Right renal pelvis (tissue), 4 donors: Measurements from ENCODE around the gene CTNND2. TPM values are rescaled to one million over a fixed set of nuclear protein-coding genes. Genes with fewer than 3 reads are reported as not detected.
"Not testable (repeated sequence)": the region's sequence is repeated elsewhere in the genome, so short reads cannot be mapped to it uniquely, and the experiment has no call there.

Source experiments
- DNase-seq, 4 donors: peaks; one replicate each; pipeline ENCODE4 v3.0.0-alpha.2; 2013; ENCODE audit warnings: low read depth in 4 of 4, low spot score in 3 of 4, missing footprints in 1 of 4
- polyA plus RNA-seq, 4 donors: library from polyadenylated mRNA; unstranded; fragments of 120-200 nt; gene quantifications; one replicate each; pipeline ENCODE4 v1.2.1, GENCODE V29; 2013; ENCODE audit not compliant: insufficient read length in 4 of 4

Gene CTNND2
- polyA plus RNA-seq, 4 donors, result 1.9 to 2.8 (median 2.5) TPM

DNA sequence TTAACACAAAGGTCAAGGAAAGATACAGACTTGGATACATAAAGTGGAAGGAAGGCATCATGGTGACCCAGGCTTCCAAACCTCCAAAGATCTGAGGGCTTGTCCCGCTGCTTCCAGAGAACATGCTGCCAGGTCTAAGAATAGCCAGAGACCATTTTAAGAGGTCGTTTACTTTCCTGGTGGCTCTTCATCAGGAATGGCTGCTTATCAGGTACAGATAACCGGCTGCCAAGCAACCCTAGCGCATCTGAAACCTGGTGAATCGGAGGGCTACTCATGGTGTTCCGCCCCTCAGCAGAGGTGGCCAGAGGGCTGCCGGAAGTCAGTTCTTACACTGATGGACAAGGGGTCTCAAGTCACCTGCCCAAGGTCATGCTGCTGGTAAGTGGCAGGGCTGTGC, 892.0 kb downstream of the CTNND2 start:
- DNase-seq, result no peak

DNA sequence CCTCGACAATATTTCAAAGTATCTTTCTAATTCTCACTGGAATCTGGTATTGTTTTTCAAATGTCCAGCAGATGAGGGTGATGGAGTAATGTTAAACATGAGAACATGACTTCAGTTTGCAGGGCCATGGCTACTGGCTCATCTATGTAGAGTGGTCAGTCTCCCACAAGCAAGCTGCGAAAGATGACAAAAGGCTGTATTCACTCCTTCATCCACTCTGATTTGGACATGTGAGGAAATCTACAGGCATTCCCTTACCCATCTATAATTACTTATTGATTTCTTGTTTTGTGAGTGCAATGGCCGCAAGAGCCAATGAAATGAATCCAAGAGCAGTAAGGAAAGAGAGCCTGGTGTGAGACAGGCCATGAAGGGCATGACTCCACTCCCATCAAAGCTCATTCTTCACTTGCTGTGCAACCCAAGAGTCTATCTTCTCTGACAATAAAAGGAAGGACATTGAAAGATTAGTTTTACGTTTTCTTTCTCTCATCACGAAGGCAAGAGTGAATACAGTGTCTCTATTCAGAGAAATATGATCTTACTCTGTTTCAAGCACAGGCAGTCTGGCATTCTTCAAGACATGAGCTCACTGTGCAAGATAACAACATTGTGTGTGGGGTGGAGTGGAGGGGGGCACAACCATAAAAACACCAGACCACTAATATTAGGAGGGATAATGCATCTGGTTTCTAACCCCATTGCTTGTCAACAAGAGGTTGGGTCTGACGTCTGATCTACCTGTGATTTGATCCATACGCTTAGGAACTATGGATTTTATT, 893.6 kb downstream of the CTNND2 start:
- DNase-seq, result no peak

DNA sequence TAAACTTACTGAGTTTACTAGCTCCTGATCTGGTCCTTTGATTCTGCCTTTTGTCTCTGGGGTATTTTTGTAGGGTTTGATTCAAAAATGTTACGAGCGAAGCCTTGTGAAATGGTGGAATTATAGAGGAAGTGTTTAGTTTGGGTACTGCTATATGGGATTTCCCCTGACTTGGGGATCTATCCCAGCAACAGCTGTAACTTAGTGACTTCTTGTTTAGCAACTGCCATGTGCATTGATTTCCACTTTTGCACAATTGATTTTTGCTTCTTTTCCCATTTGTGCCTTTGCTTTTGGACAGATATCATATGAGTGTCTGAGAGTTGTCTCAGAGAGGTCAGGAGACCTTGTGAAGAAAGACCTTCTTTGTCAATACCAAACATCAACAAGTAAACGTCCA, 894.7 kb downstream of the CTNND2 start:
- DNase-seq, result no peak

DNA sequence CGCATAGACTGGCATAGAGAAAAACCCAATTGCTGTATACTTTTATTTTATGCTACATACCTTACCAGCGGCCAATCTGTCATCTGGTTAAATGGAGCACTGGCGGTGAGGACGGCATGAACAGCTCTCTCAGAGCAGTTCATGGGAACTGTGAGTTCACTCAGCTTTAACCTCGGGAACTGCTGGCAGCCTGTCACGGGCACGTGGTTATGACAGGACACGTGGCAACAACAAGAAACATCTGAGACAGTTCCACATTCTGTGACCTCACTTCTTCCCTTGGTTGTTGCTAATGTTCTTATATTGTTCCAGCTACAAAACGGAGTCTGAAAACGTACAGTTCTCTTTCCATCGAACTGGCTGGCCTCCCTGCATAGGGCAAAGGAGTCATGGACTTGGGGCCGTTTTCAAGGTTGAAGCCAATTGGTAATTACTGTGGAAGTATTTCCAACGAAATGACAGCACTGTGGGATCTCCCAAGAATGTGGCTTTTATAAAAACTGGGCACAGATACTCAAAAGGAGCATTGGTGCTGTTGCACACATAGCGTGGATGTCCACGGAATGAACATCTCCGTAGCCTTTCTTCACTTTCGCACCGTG, 896.9 kb downstream of the CTNND2 start:
- DNase-seq, result no peak

DNA sequence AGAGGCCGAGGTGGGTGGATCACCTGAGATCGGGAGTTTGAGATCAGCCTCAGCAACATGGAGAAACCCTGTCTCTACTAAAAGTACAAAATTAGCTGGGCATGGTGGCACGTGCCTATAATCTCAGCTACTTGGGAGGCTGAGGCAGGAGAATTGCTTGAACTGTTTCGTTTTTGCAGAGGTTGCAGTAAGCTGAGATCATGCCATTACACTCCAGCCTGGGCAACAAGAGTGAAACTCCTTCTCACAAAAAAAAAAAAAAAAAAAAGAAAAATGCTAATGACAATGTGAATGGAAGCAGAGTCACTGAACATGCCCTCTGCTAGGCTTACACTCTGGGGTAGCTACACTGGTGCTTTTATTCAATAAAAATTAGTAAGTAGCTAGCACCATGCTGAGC, 899.7 kb downstream of the CTNND2 start:
- DNase-seq, result not testable (repeated sequence)

DNA sequence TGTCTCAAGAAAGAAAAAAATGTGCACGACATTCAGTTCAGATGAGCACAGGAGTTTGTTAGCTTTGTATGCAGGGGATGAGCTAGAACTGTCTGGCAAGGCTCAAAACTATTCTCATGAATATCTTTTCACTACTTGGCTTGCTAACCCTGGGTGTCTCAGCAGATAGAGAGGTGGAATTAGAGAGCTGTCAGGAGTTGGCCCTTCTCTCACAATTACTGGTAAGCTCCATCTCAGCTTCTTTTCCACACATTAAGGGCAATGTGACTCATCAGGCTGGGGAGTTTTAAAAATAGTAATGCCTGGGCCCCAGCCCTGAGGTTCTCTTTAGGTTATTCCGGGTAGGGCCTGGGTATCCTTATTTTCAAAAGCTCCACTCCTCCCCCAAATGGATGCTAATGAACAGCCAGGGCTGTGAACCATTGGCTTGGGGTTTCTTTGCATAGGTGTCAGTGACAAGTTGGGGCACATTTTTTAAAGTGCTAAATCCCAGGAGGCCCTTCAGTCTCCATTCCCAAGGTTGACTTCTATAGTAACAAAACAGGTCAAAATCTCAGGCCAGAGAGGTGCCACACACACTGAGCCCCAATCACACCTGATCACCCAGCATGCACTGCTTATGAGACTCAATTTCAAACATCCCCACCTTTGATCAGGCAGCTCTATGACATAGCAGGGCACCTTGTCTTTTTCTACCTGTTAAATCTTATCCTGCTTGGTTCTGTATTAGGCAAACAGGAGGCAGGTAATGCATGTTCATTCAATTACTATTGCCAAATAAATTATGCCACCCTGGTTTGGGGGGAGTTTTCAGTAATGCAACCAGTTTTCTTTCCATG, 903.5 kb downstream of the CTNND2 start:
- DNase-seq, result no peak

DNA sequence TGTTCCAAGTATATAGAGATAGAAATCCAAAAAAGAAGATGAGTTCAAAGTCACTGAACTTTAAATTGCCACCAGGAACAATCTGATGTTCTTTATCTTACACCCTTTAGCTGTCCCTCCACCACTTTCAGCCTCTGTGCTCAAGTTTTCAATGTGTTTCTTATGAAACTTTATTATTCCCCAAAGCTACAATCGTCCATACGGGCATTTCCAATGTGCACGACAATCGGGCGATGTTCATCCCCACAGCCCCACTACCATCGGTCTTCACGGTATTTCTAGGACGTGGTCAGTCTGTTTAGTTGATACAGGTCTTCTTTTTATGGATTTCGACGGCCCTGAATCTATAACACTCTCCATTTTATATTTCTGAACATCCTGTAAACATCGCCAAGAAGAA, 904.5 kb downstream of the CTNND2 start:
- DNase-seq, result no peak

DNA sequence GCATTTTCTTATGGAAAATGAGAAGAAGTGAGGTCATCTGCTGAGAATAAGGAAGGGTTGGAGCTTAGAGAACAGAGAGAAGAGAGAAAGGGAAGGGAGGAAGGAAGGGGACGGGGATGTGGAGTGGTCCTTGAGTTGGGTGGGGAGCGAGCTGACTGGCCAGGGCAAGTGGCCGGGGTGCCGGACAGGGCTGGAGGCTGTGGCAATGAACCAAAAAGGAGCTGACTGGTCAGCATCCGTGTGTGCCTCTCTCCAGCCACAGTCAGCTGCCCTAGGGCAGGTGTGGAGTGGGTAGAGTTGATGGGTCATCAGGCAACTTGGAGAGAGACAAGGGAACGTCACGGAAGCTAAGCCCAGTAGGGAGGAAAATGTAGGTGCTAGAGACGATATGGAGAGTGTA, 908.4 kb downstream of the CTNND2 start:
- no peak for DNase-seq

DNA sequence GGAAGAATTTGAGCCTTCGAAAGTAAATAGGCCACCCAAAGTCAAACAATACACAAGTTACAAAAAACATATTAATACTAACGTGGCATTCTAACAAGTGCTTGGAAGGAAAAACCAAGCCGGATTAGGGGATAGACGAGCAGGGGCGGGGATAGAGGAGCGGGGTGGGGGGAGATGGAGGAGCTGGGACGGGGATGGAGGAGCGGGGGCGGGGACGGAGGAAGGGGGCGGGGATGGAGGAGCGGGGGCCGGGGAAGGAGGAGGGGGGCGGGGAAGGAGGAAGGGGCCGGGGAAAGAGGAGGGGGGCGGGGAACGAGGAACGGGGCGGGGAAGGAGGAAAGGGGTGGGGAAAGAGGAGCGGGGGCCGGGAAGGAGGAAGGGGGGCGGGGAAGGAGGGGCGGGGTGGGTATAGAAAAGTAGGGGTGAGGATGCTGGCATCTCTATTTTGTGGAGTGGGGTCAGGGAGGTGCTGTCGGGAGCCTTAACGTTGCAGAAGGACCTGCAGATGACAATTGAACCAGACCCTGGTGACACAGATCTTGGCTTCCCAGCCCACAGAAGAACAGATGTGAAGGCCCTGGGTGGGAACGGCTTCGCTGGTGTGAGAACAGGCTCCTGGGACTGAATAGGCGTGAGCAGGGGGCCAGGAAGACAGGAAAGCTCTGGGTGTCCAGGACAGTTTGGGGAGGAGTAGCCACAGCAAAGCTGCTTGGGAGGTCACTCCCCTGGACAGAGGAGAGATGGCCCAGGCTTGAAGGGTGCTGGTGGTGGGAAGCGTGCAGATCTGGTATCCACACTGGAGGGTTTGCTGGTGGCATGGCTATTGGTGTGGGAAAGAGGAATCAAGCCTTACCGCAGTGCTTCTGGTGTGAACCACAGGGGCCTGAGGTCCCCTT, 909.9 kb downstream of the CTNND2 start:
- DNase-seq, result no peak

DNA sequence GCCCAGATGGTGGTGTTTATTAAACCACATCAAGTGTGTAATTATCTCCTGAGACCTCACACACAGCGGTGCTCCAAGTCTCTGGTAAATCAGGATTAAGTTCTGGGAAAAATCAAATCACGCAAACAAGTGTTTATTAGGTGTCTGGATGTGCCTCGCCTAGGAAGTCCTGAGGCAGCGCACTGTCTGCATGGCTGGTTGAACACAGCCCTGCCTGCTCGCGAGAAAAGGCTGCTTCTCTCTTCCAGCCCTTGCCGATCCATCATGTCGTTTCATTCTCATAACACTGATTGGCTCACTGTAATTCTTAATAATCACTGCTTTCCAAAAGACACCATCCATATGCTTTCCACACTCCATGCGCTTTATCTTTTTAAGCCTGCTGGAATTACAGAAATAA, 913.6 kb downstream of the CTNND2 start:
- DNase-seq, result no peak

DNA sequence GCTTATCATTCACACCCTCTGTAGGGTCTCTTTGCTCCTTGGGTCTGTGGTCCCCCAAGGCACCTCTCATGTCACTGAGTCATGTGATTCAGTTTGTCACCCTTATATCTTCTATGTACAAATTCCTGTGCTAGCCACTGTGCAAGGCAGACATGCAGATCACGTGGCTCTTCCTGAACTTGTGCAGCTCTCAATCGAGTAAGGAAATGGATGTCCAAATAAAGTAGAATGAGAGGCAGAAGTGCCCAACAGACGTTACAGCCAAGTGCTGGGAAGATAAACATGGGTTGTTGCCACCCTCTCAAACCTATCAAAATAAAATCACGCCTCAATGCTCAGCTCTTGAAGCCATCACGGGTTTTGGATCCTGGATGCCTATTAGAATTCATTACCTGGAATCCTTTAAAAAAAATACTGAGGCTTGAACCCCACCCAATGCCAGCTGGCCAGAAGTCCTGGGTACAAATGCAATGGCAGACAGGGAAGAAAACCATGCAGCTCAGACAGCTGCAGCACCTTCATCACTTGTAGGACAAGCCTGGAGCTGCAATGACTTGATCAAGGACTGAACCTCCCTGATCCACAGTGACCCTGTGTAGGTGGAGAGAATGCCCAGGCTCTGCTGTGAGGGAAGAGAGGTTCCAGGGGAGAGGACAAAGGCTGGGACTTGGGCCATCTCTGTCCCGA, 914.5 kb downstream of the CTNND2 start:
- no peak for DNase-seq

DNA sequence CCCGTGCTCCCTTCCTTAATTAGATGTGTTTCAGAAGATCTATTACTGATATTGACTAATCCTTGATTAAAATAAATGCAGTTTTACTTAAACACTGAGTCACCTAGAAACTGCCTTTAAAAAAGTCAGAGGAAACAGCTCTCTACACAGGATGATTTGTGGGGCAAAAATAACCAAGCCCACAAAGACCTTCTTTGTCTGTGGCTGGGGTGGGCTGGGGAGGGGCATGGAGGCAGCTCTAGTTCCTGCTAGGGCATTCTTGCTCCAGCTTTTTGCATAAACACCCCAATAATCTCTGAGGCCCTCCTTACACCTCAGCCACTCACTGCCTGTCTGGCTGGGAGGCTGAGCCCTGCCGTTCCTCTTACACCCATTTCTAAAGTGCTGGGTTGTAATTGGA, 915.6 kb downstream of the CTNND2 start:
- no peak for DNase-seq

DNA sequence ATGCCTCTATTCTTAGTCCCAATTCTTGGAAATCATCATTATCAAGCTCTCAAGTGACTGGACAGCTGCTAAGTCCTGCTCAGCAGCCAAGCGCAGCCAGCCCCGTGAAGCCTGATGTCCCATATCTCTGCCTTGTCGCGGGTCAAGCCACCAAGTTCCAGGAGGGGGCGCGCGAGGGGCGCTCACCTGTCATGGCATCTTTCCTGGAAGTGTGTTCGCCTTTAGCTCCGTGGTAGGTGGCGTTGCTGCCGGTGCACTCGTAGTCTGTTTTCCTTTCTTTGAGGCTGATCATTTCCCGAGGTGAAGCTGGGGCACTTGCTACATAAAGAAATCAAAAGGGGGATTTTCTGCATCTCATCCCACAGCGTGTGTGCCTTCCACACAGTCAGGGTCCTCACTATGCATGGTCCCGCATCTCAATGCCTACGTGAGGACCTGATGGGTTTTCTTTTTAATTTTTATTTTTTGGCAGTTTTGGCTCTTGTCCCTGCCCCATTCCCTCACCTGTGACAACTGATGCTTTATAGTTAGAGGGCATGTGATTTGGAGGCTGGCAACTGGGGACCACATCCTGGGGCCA, 916.2 kb downstream of the CTNND2 start:
- DNase-seq, result peak; percentile 45 to 65 (median 48)

DNA sequence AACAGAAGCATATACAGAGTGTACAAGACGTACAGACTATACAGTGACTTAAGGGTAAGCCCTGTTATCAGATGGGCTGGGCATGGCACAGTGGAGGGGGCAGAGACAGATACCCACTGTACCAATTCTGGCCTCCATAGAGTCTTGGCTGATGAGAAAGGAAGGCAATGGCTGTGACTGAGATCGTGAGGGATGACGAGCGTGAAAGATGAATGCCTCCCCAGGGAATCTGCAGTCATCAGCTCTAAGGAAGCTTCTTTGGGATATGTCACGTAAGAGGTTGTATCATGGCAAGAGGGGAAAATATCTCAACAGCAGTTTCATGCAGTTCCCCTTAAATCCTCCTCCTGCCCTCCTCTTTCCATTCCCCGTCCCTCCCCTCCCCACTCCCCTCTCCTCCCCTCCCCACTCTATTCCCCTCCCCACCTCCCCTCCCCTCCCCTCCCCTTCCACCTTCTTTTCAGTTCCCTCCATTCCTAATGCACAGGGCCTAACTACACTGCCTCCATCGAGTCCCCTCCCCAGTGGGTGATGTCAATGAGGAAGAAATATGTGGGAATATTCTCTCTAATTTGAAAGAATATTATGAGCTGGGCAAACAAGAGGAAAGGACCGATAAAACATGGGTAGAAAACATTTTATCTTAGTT, 916.8 kb downstream of the CTNND2 start:
- DNase-seq, result no peak

DNA sequence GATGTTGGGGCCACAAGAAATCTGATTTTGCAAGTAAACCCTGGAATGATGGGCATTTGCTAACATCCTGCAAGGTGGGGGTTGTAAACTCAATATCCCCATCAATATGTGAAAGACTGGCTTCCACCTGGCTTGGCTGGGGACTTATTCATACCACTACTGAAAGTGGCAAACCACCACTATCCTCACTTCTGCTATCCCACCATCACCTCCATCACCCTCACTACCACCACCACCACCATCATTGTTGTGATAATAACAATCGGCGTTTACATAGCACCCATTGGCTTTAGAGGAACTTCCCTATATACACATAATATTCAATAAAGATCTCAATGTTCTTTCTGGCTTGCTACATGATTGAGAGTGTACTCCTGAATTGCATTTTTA, 918.5 kb downstream of the CTNND2 start:
- DNase-seq, result no peak

DNA sequence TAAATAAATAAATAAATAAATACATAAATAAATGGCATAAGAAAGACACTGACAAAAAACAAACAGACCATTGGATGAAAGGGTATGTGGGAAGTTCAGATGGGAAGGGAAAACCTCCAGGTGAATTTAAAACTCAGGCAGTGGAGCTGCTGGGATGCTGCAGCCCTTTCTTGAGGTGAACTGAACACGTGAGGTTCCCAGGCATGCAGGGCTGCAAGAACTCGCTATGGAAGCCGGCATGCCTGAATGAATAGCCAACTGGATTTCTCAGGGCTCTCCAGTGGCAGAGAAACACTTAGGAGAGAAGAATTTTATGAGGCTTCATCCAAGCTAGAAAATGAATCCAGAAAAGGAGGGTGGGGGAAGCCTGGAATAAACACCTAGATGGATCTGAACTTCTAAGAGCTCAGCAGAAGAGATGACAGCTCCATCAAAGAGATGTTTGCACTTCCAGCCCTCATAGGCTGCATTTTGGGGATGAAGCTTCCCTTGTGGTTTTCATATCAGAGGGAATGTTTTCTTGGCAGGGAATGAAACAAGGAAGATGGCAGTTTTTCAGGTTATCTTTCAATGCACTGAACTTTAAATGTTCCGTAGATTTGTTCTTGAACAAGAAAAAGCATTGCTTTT, 919.0 kb downstream of the CTNND2 start:
- DNase-seq, result no peak

DNA sequence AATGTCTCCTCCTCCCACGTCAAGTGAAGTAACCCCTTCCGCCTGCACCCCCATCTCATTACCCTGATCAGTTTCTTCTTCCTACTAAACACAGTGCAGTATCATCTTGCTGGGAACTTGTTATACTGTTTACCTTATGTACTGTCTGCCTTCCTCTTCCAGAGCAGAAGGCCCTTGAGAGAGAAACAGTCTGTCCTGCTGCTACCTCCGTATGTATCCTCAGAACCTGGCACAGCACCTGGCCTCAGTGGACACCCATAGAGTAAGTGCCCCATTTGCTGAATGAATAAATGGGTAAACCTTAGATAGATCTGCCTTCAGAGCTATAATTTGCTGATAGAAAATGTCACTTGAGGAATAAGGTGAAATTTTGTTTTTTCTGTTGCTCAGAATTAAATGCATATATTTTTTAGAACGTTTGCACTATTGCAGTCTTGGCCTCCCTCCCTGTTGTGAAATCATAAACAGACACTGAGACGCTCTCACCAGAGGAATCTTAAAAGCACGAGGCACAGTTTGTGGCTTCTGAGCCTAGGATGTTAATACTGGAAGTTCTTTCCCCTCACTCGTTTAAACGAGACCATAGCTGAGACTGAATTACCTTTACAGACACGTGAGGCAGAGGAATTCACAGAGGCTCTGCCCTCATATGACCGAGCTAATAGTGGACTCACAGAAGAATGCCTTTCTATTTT, 920.1 kb downstream of the CTNND2 start:
- no peak for DNase-seq

DNA sequence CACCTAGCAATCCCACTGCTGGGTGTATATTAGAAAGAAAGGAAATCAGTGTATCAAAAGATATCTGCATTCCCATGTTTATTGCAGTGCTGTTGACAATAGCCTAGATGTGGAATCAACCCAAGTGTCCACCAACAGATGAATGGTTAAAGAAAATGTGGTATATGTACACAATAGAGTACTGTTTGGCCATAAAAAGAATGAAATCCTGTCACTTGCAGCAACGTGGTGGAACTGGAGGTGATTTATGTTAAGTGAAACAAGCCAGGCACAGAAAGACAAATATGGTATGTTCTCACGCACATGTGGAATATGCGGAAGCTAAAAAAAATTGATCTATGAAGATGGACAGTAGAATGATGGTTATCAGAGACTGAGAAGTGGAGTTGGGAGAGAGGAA, 921.6 kb downstream of the CTNND2 start:
- DNase-seq, result no peak
